NCI-H69 (cell line): ENCODE results near the gene CAPN9.
"Not testable (repeated sequence)": the region's sequence is repeated elsewhere in the genome, so short reads cannot be mapped to it uniquely, and the experiment has no call there.

Experiments
- DNase-seq: peaks from one replicate; lab custom pipeline; 2025; lab: John Stamatoyannopoulos, UW

Gene CAPN9

GRCh38 chr1:230747127-230747730 lies at the start of gene CAPN9:
TSS of gene CAPN9 (plus strand) at chr1:230747388. CDS start at chr1:230747497, 109 bp downstream.
- peak; percentile 59 for DNase-seq

GRCh38 chr1:230698130-230698529 lies 49.1 kb upstream of the CAPN9 start:
- DNase-seq, result no peak

- DNase-seq, result not testable (repeated sequence)
These were observed 48.2 kb upstream of the CAPN9 start for GRCh38 chr1:230698964-230699363.

GRCh38 chr1:230699716-230700115 lies 47.5 kb upstream of the CAPN9 start:
- no peak for DNase-seq

- DNase-seq, result no peak
These were observed 47.1 kb upstream of the CAPN9 start for GRCh38 chr1:230700132-230700531.

- no peak for DNase-seq
These were observed 45.8 kb upstream of the CAPN9 start for GRCh38 chr1:230701434-230701833.

GRCh38 chr1:230701895-230702768 lies 45.1 kb upstream of the CAPN9 start:
- DNase-seq, result no peak

- DNase-seq, result peak; percentile 87
These were observed 44.1 kb upstream of the CAPN9 start for GRCh38 chr1:230702934-230703678.

- no peak for DNase-seq
These were observed 43.4 kb upstream of the CAPN9 start for GRCh38 chr1:230703679-230704385.

- no peak for DNase-seq
These were observed 42.4 kb upstream of the CAPN9 start for GRCh38 chr1:230704830-230705229.

GRCh38 chr1:230705289-230706019 lies 41.7 kb upstream of the CAPN9 start:
- DNase-seq, result no peak

GRCh38 chr1:230706020-230706699 lies 41.0 kb upstream of the CAPN9 start:
- no peak for DNase-seq

- no peak for DNase-seq
These were observed 40.1 kb upstream of the CAPN9 start for GRCh38 chr1:230706887-230707731.

GRCh38 chr1:230707732-230708630 lies 39.2 kb upstream of the CAPN9 start:
- DNase-seq, result no peak

- no peak for DNase-seq
These were observed 38.3 kb upstream of the CAPN9 start for GRCh38 chr1:230708631-230709580.

GRCh38 chr1:230709619-230710542 lies 37.3 kb upstream of the CAPN9 start:
- no peak for DNase-seq

- DNase-seq, result no peak
These were observed 36.7 kb upstream of the CAPN9 start for GRCh38 chr1:230710543-230710904.
